Fibroblast of upper back skin (primary cell): ENCODE results near the gene PCDHGC5.
A peak's percentile ranks its signal among the peaks of the same experiment; 100 is the strongest.

Experiments
- DNase-seq: peaks from one replicate; pipeline ENCODE4 v3.0.0-alpha.2; 2013

Gene PCDHGC5

GRCh38 chr5:141488591-141489561, at the start of gene PCDHGC5:
TSS of gene PCDHGC5 (plus strand) at chr5:141489081. CDS start at chr5:141489241, 160 bp downstream.
- DNase-seq: peak; percentile 87

GRCh38 chr5:141439411-141440141, 49.3 kb upstream of the PCDHGC5 start:
- peak; percentile 48 for DNase-seq

- no peak for DNase-seq
These were observed 48.5 kb upstream of the PCDHGC5 start for GRCh38 chr5:141440341-141440740.

DNA sequence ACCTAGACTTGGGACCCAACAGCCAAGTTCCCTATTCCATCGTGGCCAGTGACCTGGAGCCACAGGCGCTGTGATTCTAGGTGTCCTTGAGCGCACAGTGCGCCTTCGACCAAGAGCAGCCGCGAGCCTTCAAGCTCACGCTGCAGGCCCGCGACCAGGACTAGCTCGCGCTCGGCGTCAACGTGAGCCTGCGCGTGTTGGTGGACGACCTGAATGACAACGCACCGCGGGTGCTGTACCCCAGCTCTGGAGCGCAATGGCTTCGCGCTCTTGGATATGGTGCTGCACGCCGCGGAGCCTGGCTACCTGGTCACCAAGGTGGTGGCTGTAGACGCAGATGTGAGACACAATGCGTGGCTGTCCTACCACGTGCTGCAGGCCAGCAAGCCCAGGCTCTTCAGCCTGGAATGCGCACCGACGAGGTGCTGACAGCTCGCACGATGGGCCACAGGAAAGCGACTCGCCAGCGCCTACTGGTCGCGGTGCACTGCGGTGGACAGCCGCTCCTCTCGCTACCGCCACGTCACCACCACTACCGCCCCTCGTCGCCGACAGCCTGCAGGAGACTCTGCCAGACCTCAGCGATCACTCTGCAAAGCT, 47.2 kb upstream of the PCDHGC5 start:
- no peak for DNase-seq

- peak; percentile 37 for DNase-seq
These were observed 23.5 kb upstream of the PCDHGC5 start for GRCh38 chr5:141465351-141465750.

DNA sequence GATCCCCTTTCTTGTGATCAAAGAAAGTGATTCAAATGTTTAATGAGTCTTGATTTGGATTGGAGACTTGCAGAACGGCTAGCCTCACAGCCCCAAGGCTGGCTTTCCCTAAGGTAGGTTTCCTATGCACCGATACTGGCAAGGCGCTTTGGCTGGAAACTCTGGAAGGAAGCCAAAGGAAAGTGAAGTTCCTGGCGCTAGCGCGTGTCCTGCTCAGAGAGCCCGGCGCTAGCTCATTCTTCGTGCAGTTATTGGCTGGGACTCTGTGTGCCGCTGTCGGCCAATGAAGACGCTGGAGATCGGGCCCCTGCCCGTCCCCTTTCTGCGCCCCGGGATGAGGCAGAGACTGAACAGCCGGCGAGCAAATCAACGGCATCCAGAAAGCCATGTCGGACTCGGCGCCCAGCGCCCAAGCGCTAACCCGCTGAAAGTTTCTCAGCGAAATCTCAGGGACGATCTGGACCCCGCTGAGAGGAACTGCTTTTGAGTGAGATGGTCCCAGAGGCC, 13.2 kb upstream of the PCDHGC5 start, which contains the start of gene PCDHGC3:
Gene PCDHGC3, plus strand, starts transcription at position 342 of the 507 bp plus-strand sequence. Its CDS starts 151 bp downstream, at position 493.
- DNase-seq: peak; percentile 97

DNA sequence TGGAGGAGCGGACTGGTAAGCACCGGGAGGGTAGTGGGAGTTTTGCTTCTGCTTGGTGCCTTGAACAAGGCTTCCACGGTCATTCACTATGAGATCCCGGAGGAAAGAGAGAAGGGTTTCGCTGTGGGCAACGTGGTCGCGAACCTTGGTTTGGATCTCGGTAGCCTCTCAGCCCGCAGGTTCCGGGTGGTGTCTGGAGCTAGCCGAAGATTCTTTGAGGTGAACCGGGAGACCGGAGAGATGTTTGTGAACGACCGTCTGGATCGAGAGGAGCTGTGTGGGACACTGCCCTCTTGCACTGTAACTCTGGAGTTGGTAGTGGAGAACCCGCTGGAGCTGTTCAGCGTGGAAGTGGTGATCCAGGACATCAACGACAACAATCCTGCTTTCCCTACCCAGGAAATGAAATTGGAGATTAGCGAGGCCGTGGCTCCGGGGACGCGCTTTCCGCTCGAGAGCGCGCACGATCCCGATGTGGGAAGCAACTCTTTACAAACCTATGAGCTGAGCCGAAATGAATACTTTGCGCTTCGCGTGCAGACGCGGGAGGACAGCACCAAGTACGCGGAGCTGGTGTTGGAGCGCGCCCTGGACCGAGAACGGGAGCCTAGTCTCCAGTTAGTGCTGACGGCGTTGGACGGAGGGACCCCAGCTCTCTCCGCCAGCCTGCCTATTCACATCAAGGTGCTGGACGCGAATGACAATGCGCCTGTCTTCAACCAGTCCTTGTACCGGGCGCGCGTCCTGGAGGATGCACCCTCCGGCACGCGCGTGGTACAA, 12.6 kb upstream of the PCDHGC5 start:
- DNase-seq: peak; percentile 78

GRCh38 chr5:141477044-141477575, 11.8 kb upstream of the PCDHGC5 start:
- DNase-seq: no peak

DNA sequence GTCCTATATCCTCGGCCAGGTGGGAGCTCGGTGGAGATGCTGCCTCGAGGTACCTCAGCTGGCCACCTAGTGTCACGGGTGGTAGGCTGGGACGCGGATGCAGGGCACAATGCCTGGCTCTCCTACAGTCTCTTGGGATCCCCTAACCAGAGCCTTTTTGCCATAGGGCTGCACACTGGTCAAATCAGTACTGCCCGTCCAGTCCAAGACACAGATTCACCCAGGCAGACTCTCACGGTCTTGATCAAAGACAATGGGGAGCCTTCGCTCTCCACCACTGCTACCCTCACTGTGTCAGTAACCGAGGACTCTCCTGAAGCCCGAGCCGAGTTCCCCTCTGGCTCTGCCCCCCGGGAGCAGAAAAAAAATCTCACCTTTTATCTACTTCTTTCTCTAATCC, 11.1 kb upstream of the PCDHGC5 start:
- DNase-seq: no peak

- DNase-seq: peak; percentile 60
These were observed 10.4 kb upstream of the PCDHGC5 start for GRCh38 chr5:141478321-141478945.

GRCh38 chr5:141479776-141480175, 9.1 kb upstream of the PCDHGC5 start:
- peak; percentile 36 for DNase-seq

- DNase-seq: no peak
These were observed 5.0 kb upstream of the PCDHGC5 start for GRCh38 chr5:141483902-141484301.

GRCh38 chr5:141484310-141484640, 4.6 kb upstream of the PCDHGC5 start:
- no peak for DNase-seq

DNA sequence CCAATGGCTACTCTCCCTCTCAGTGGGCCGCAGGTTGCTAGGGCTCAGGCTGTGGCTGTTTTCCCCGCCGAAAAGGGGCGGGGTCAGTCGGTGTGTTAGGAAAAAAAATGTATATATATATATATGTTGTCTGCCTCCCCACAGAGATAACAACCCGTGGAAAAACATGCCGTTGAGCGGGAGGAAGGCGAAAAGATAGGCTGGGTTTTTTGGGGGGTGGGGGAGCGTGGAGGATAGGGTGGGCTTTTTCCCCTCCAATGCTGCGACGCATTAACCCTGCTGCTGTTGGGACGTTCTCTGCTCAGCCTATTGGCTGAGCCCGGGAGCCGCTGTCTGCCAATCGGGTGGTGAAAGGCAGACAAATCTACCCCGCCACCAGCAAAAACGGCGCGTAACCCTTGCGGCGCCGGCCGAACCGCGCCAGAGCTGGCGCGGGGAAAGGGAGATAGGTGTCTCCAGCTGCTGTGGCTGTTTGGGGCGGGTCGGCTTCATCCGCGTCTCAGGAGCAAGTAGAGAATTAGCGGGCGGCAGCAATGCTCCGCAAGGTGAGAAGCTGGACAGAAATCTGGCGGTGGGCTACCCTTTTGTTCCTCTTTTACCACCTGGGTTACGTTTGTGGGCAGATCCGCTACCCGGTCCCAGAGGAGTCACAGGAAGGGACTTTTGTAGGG, 4.1 kb upstream of the PCDHGC5 start, which contains the start of gene PCDHGC4:
Gene PCDHGC4, plus strand, starts transcription at position 390 of the 671 bp plus-strand sequence. Its CDS starts 144 bp downstream, at position 534.
- no peak for DNase-seq

GRCh38 chr5:141485321-141486055, 3.4 kb upstream of the PCDHGC5 start:
- no peak for DNase-seq

DNA sequence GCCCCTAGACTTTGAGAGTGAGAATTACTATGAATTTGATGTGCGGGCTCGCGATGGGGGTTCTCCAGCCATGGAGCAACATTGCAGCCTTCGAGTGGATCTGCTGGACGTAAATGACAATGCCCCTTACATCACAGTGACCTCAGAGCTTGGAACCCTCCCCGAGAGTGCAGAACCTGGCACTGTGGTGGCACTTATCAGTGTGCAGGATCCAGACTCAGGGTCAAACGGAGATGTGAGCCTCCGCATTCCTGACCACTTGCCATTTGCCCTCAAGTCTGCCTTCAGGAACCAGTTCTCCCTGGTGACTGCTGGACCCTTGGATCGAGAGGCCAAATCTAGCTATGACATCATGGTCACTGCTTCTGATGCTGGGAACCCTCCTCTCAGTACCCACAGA, 2.8 kb upstream of the PCDHGC5 start:
- no peak for DNase-seq

- no peak for DNase-seq
These were observed 1.8 kb upstream of the PCDHGC5 start for GRCh38 chr5:141487131-141487530.

GRCh38 chr5:141489841-141490240, 960 bp downstream of the PCDHGC5 start:
- DNase-seq: no peak

DNA sequence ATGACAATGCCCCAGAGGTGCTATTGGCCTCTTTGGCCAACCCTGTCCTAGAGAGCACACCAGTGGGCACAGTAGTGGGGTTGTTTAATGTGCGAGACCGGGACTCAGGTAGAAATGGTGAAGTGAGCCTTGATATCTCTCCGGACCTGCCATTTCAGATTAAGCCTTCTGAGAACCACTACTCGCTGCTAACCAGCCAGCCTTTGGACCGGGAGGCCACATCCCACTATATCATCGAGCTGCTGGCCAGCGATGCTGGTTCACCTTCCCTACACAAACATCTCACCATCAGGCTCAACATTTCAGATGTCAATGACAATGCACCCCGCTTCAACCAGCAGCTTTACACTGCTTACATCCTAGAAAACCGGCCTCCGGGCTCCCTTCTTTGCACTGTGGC, 1.4 kb downstream of the PCDHGC5 start:
- DNase-seq: no peak

- no peak for DNase-seq
These were observed 1.9 kb downstream of the PCDHGC5 start for GRCh38 chr5:141490771-141491170.
